H1 (cell line): ENCODE results near the gene HBQ1. TPM values are rescaled to one million over a fixed set of nuclear protein-coding genes. Genes with fewer than 3 reads are reported as not detected.

Experiments
- CTBP2 ChIP-seq: IDR thresholded peaks from 2 replicates; pipeline ENCODE4 v1.7.0; 2011; ENCODE audit warnings: borderline replicate concordance, mild to moderate bottlenecking, moderate library complexity, mixed read lengths, low read length; ENCODE audit not compliant: insufficient read depth, insufficient read length
- HDAC6 ChIP-seq: IDR thresholded peaks from one replicate; pipeline ENCODE4 v1.7.1; 2012; ENCODE audit warnings: low read depth, mild to moderate bottlenecking, inconsistent platforms, low read length, moderate library complexity
- PHF8 ChIP-seq: fragments of 200-600 bp; sonication (generic); conservative IDR thresholded peaks from 2 replicates; pipeline ENCODE4 v1.7.1; 2012; ENCODE audit warnings: low read depth, mild to moderate bottlenecking, inconsistent platforms, low read length, moderate library complexity
- POLR2AphosphoS5 ChIP-seq: IDR thresholded peaks from 2 replicates; pipeline ENCODE4 v1.6.1; 2011; ENCODE audit warnings: low read depth, low read length
- TAF1 ChIP-seq: IDR thresholded peaks from 2 replicates; pipeline ENCODE4 v1.6.1; 2011; ENCODE audit warnings: mild to moderate bottlenecking, low read depth, low read length
- polyA plus RNA-seq, 7 experiments: library from polyadenylated mRNA; depleted of rRNA in 3 of 7; stranded (reverse) in 5 of 7; unstranded in 2 of 7; fragments of >200 nt in 5 of 7; fragments of 200-250 nt in 2 of 7; gene quantifications; 1 replicate in 5 of 7; 2 replicates in 1 of 7; 4 replicates in 1 of 7; pipeline versions ENCODE4 v1.2.1 to v1.2.3, GENCODE V29; 2011 to 2013; ENCODE audit warnings: missing spikeins in 2 of 7, mixed read lengths in 2 of 7
- total RNA-seq: library from RNA; stranded (reverse); fragmentation: NEBNext Ultra II Directional; extraction: Animal tissue kit (Norgen Biotek cat#: 25700); gene quantifications from 2 replicates; pipeline ENCODE4 v1.2.1, GENCODE V29; 2021
- TF ChIP-seq, protein P1 (sequence below): fragments of 300-600 bp; sonication (generic); IDR thresholded peaks from 2 replicates; pipeline ENCODE4 v1.7.1; 2012; ENCODE audit warnings: low read length, moderate library complexity, mild to moderate bottlenecking, inconsistent platforms; ENCODE audit not compliant: insufficient replicate concordance
- TF ChIP-seq, protein P2 (sequence below), 3 experiments: IDR thresholded peaks; 1 replicate in 2 of 3; 2 replicates in 1 of 3; pipeline versions ENCODE4 v1.5.1 to v1.6.1; 2011; ENCODE audit warnings: low read length in 3 of 3, mild to moderate bottlenecking in 3 of 3, inconsistent platforms in 2 of 3, low read depth in 1 of 3, moderate library complexity in 1 of 3; ENCODE audit not compliant: insufficient read depth in 1 of 3; ENCODE audit errors: control extremely low read depth in 1 of 3
- TF ChIP-seq, protein P3 (sequence below): IDR thresholded peaks from 2 replicates; pipeline ENCODE4 v1.6.1; 2012; ENCODE audit warnings: inconsistent platforms

HBQ1 gene
- total and polyA plus RNA-seq, 2 of the 8 experiments (the other 6 are each of a cell fraction or from before 2014, with no cell fraction given) = 2.9 to 17.1 TPM

DNA sequence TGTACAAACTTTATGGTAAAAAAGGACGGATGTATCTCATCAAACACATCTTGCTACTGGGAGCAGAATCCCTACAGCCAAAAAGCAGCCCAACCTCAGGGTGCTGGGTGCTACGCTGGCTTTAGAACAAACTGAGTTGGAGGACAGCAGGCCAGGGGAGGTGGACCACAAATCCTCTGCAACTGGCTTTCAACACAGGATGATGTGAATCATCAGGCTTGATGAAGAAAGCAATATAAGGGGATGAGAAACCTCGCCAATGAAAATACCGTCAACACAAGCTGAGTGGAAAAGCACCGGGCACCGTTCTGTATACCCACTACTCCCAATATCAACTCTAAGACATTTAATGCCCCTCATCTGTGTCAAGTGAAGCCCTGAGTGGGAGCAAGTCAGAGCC lies 14.3 kb downstream of the HBQ1 start (continued):
- TF ChIP-seq, protein P1, sequence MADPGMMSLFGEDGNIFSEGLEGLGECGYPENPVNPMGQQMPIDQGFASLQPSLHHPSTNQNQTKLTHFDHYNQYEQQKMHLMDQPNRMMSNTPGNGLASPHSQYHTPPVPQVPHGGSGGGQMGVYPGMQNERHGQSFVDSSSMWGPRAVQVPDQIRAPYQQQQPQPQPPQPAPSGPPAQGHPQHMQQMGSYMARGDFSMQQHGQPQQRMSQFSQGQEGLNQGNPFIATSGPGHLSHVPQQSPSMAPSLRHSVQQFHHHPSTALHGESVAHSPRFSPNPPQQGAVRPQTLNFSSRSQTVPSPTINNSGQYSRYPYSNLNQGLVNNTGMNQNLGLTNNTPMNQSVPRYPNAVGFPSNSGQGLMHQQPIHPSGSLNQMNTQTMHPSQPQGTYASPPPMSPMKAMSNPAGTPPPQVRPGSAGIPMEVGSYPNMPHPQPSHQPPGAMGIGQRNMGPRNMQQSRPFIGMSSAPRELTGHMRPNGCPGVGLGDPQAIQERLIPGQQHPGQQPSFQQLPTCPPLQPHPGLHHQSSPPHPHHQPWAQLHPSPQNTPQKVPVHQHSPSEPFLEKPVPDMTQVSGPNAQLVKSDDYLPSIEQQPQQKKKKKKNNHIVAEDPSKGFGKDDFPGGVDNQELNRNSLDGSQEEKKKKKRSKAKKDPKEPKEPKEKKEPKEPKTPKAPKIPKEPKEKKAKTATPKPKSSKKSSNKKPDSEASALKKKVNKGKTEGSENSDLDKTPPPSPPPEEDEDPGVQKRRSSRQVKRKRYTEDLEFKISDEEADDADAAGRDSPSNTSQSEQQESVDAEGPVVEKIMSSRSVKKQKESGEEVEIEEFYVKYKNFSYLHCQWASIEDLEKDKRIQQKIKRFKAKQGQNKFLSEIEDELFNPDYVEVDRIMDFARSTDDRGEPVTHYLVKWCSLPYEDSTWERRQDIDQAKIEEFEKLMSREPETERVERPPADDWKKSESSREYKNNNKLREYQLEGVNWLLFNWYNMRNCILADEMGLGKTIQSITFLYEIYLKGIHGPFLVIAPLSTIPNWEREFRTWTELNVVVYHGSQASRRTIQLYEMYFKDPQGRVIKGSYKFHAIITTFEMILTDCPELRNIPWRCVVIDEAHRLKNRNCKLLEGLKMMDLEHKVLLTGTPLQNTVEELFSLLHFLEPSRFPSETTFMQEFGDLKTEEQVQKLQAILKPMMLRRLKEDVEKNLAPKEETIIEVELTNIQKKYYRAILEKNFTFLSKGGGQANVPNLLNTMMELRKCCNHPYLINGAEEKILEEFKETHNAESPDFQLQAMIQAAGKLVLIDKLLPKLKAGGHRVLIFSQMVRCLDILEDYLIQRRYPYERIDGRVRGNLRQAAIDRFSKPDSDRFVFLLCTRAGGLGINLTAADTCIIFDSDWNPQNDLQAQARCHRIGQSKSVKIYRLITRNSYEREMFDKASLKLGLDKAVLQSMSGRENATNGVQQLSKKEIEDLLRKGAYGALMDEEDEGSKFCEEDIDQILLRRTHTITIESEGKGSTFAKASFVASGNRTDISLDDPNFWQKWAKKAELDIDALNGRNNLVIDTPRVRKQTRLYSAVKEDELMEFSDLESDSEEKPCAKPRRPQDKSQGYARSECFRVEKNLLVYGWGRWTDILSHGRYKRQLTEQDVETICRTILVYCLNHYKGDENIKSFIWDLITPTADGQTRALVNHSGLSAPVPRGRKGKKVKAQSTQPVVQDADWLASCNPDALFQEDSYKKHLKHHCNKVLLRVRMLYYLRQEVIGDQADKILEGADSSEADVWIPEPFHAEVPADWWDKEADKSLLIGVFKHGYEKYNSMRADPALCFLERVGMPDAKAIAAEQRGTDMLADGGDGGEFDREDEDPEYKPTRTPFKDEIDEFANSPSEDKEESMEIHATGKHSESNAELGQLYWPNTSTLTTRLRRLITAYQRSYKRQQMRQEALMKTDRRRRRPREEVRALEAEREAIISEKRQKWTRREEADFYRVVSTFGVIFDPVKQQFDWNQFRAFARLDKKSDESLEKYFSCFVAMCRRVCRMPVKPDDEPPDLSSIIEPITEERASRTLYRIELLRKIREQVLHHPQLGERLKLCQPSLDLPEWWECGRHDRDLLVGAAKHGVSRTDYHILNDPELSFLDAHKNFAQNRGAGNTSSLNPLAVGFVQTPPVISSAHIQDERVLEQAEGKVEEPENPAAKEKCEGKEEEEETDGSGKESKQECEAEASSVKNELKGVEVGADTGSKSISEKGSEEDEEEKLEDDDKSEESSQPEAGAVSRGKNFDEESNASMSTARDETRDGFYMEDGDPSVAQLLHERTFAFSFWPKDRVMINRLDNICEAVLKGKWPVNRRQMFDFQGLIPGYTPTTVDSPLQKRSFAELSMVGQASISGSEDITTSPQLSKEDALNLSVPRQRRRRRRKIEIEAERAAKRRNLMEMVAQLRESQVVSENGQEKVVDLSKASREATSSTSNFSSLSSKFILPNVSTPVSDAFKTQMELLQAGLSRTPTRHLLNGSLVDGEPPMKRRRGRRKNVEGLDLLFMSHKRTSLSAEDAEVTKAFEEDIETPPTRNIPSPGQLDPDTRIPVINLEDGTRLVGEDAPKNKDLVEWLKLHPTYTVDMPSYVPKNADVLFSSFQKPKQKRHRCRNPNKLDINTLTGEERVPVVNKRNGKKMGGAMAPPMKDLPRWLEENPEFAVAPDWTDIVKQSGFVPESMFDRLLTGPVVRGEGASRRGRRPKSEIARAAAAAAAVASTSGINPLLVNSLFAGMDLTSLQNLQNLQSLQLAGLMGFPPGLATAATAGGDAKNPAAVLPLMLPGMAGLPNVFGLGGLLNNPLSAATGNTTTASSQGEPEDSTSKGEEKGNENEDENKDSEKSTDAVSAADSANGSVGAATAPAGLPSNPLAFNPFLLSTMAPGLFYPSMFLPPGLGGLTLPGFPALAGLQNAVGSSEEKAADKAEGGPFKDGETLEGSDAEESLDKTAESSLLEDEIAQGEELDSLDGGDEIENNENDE = no peak
- TF ChIP-seq PHF8 = no peak
- no peak for TF ChIP-seq TAF1
- TF ChIP-seq POLR2AphosphoS5 = no peak
- no peak for TF ChIP-seq HDAC6
- TF ChIP-seq, protein P2, sequence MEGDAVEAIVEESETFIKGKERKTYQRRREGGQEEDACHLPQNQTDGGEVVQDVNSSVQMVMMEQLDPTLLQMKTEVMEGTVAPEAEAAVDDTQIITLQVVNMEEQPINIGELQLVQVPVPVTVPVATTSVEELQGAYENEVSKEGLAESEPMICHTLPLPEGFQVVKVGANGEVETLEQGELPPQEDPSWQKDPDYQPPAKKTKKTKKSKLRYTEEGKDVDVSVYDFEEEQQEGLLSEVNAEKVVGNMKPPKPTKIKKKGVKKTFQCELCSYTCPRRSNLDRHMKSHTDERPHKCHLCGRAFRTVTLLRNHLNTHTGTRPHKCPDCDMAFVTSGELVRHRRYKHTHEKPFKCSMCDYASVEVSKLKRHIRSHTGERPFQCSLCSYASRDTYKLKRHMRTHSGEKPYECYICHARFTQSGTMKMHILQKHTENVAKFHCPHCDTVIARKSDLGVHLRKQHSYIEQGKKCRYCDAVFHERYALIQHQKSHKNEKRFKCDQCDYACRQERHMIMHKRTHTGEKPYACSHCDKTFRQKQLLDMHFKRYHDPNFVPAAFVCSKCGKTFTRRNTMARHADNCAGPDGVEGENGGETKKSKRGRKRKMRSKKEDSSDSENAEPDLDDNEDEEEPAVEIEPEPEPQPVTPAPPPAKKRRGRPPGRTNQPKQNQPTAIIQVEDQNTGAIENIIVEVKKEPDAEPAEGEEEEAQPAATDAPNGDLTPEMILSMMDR (IDR thresholded peaks at IDR 0.05; ENCODE audit: control extremely low read depth in 1 of 3, insufficient read depth in 1 of 3, low read depth in 1 of 3, low read length in 3 of 3) = no peak
- TF ChIP-seq CTBP2 = no peak
- TF ChIP-seq, protein P3, sequence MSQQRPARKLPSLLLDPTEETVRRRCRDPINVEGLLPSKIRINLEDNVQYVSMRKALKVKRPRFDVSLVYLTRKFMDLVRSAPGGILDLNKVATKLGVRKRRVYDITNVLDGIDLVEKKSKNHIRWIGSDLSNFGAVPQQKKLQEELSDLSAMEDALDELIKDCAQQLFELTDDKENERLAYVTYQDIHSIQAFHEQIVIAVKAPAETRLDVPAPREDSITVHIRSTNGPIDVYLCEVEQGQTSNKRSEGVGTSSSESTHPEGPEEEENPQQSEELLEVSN = no peak
